HG03045 (cell line): ENCODE data around the gene CDC40.

Source experiments
- ATAC-seq: cut with Tn5 transposase; IDR thresholded peaks from one replicate; pipeline ENCODE4 v1.9.1; 2021; ENCODE audit warnings: mild to moderate bottlenecking, moderate library complexity; ENCODE audit not compliant: unreplicated experiment

Gene CDC40

DNA sequence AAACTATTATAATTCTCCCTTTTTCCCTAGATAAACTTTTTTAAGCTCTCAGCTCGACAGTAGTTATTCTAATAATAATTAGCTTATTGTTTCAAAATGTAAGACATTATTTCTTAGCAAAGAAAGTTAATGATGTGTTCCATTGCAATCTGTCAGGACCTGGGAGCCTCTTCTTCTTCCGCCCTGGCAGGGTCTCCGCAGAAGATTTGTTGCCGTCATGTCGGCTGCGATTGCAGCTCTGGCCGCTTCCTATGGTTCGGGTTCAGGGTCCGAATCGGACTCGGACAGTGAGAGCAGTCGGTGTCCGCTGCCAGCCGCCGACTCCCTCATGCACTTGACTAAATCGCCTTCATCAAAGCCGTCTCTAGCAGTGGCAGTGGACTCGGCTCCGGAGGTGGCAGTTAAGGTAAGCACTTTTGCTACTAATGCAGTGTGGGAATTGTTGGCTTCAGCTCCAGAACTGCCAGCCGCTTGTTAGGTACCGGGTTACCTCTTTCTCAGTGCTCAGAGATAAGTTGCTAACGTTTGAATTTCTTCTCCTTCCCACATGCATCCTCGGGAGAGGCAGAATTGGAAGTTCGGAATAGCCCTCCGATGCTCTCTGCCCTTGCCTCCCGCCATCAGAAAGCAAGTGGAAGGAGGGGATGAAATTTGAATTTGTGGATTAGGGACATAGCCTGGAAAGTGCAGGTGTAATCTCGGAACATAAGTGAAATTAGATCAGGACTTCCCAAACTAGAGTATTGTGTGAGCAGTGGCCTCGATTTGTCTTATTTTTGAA, at the start of gene CDC40:
Gene CDC40, plus strand, starts transcription at position 200 of the 781 bp plus-strand sequence. Its CDS starts 18 bp downstream, at position 218.
- ATAC-seq: peak; percentile 48

DNA sequence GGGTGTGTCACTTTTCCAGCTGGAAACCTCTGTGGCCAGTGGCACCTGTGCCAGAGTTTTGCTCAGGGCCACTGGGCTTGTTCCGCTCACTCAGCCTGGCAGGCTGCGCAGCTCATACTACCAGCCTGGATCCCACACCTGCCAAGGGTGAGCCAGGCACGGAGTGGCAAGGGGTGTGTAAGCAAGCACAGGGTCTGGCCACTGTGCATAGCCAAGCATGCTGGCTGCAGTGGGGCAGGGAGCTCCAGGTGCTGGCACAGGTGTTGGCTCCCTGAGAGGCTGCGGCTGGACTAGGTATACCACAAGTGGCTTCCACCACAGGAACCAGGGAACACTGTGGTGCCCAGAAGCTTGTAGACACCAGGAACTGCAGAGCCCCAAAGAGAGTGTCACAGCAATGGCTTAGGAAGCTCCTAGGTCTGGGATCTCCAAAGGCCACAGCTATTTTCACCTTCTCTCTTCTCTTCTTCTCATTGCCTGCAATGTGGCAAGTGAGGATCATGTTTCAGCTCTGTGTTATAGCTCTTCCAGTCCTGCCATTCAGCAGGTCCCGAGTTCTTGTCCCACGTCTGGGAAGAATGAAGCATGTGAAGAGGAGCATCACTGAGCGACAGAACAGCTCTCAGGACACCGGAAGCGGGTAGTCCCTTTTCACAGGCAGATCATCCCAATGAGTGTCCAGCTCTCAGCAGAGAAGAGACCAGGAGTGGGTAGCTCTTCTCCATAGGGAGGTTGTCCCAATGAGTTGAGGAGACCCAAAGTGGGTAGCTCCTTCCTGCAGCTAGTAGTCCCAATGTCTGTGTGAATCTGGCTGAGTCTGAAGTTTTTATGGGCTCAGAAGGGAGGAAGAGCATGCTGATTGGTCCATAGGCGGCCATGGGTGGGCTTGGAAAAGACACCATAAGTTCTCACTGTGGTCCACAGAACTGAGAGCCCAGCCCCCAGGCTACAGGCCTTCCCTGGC, 42.0 kb upstream of the CDC40 start:
- no peak for ATAC-seq

DNA sequence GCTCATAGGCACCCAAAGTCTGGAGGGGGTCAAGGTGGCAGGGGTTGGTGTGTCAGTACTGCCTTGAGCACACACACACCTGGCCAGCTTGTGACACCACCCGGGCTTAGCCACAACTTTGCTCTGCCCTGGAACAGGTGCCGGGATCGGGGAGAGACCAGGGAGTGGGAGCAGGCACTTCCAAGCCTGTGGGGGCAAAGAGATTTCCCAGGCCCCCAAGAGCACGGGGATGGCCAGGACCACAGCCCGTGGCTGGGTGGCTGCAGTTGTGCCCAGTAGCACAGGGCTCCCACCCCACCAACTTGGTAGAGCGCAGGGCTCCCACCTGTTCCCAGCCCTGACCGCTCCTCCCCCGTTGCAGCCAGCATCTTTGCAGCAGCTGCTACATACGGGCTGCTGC, 41.2 kb upstream of the CDC40 start:
- no peak for ATAC-seq

DNA sequence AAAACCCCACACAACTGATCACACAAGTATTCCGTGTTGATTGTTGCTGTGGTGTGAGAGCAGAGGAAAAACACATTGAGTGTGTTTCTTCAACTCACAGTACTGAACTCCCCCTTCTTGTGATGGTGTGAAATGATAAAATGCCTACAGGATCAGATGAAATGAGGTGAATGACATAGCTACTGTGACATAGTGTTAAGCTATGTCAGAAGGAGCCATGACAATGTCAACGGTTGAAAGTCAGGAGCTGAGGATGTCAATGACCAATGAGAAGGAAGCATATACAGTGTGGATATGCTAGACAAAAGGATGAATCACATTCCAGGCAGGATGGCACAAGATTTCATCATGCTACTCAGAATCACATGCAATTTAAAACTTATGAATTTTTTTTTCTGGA, 39.6 kb upstream of the CDC40 start:
- no peak for ATAC-seq

DNA sequence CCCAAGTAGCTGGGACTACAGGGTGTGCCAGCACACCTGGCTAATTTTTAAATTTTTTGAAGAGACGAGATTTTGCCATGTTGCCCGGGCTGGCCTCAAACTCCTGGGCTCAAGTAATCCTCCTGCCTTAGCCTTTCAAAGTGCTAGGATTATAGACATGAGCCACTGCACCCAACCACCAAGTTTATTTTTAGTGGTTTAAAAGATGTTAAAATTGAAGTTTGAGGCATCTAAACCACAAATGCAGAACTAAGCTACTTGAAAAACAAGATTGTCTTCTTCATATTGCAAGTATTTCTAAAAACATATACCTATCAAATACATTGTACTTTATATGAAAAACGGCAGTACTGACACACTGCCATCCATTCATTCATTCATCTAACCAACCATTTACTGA, 32.4 kb upstream of the CDC40 start:
- ATAC-seq: no peak

DNA sequence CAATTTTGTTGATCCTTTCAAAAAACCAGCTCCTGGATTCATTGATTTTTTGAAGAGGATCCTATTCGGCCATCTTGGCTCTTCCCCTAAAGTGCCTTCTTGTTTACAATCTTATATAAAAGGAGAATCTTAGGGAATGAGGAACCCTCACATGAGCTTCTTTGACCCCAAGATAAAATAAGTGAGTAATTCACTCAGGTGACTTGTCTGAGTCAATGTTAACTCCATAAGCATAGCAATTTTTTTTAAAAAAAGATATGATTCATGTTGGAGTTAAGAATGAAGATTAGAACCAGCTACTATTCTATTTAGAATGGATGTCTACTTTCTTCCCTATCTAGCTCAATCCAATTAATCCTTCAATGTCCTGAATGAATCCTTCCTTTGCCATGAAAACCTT, 21.7 kb upstream of the CDC40 start:
- no peak for ATAC-seq

DNA sequence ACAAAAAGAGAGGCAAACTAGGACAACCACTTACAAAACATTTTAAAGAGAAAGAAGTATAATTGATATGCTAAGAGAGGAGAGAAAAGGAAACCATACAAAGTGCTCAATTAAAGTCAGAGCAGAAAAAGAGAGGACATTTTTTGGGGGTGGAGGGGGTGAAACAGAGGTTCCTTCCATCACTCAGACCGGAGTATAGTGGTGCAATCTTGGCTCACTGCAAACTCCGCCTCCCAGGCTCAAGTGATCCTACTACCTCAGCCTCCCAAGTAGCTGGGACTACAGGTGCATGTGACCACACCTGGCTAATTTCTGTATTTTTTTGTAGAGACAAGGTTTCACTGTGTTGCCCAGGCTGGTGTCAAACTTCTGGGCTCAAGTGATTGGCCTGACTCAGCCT, 10.1 kb upstream of the CDC40 start:
- no peak for ATAC-seq

DNA sequence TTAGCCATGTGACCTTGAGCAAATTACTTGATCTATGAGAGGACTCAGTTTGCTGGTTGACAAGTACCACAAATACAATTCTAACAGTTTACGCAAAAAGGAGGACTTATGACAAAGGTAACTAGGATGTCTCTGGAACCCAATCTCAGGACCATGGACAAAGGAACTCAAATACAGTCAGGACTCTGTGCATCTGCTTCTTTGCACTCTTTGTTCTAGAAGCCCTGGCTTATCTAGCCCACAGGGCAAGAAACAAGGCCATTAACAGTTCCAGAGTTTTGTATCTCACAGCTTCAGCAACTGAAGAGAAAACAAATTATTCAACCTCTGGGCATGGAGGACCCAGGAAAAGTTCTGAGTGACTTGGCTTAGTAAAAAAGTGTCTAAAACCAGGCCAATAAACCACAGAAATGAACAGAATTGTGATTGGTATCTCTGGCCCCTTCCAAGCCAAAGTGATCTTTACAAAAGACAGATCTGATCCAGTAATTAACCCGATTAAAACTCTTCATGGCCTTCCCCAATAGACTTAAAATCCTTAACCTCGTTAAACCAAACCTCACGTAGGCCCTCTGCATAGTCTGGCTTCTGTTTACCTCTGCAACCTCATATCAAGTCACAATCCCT, 6.6 kb upstream of the CDC40 start:
- ATAC-seq: no peak

DNA sequence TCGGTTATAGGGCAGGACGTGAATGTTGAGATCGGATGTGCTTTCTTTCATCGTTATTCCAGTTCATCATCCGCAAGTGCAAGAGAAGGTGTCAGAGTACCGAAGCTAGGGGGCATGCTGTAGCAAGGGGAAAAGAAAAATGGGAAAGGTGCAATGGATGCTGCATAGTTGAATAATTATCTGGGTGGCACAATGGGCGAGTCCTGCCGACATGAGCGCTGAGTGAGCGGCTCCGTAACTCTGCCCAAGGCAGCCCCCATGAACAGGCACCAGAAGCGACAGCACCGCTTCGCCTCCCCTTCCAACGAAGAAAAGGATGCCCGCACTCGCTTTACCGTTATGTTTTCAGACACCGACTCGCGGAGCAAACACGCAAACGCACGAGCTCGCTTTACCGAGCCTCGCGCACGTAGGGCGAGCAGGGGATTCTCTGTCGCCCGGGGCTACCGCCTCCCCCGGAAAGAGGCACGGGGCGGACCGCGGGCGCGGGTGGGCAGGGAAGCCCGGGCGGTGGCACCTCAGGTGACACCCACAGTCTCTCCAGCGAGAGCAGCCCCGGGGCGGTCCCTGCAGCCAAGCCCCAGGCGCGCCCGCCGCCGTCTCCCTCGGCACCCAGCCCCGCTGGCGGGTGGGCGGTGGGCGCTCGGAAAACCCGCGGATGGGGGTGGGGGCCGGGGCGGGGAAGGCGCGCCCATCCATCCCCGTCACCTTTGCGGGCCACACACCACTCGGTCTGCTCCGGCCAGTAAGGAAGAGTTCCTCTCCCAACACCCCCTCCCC, 1.4 kb upstream of the CDC40 start:
- ATAC-seq: peak; percentile 30

DNA sequence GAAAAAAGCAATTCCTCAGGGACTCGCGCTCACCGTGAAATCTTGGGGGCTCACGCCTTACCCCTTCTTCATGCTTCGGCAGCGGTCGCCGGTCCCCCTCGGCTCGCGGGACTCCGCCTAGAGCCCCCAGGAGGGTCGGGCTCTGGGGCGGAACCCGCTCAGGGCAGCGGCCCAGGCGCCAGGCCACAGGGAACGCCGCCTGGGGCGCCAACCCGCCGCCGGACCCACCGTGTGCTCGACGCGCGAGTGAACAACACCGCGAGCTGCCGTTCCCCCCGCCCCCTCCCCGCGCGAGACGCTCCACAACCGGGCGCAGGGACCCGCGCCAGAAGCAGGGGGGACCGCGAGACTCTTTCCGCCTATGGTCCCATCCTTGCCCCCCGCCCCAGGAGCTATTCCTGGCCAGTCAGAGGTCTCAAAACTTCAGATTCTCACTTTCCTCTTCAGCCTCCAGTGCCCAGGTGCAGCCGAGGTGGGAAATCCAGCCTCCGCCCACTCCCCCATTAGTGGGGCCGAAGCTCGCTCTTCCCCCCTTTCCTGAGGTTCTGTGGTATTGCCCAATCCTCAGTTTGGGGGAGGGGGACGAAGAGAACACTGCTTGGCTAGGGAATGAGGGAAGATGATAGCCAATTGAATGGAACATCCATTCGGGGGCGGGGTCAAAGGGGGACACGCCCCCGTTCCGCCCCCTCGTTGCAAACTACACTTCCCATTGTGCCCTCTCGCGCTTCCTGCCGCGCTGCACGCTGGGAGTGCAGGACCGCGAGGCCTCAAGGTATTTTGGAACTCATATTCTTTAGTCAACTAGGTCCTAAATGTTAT, 610 bp upstream of the CDC40 start, which contains the start of gene WASF1:
Gene WASF1, minus strand, starts transcription at position 265 of the 822 bp plus-strand sequence. CDS start 52,069 bp downstream, outside the sequence.
- peak; percentile 92 for ATAC-seq

DNA sequence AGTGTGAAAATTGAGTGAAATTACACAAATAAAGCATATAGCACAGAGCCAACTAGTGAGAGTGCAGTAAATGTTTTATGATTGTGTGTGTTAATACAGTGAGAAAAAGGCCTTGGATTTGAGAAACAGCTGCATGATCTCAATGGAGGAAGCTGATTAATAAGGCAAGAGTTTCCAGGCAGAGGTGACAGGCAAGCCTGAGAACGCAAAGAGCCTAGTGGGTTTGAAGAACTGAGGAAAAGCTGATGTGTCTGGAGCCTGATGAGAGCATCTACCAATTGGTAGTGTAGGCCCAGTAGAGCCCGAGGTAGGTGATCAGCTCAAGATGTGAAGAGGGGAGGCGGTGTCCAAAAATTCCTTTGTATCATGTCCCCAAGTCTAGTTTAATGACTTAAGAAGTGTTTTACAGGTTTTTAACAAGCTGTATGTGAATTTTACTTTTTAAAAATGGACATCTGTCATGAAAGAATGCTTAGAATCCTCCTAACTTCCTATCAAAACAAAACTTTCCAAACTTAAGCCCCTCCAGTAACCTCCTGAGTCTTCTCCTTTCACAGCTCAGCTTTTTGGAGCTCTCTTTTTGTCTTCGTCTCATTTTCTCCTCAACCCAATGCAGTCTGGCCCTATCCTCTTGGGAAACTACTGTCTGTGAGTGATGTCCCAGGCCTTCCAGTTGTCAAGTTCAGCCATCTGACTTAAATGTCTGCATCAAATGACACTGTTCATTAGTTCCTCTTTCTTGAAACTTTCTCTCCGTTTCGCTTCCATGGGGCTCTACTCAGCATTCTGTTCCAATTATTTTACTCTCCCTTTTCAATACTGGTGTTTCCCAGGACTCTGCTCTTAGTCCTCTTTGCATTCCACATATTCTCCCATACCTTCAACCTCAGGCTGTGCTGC, 1.2 kb downstream of the CDC40 start:
- no peak for ATAC-seq

DNA sequence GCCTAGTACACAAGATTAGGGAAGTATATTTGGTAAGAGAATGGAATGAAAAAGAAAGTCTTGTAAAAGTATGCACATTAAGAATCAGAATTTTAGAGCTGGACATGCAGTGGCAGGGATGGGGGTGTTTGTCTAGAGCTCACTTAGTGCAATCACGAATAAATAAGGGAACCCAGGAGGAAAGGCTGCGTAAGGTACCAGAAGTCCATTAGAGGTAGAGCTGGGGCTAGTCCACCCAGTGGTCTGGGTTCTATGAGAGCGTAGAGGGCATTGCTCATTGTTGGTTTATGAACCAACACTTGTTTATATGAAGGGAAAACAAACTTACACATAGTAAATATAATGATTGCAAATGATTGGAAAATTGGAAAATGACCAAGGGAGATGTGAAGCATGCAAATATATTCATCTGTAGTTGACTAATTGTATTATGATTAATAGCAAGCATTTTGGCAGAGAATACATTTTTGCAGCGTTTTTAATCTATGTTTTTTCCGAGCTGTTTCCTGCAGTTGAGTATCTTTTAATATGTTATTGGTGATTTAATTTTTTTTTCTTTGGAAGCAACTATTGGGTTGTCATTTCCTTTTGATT, 3.2 kb downstream of the CDC40 start:
- ATAC-seq: no peak

DNA sequence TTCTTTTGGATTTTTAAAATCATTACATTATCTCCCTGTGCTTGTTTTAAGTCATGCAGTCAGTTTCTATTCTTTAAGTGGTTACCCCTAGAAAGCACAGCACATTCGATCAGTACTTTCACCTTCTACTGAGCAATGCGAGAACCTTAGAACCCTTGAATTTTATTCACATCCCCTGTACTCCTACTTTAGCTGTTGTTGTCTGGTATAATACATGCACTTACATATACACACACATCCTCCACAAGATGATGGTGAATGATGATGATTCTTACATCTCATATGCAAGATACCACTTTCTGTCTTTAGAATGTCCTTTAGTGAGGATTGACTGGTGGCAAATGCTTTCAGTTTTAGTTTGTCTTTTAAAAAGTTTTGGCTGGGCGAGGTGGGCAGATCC, 5.7 kb downstream of the CDC40 start:
- peak; percentile 60 for ATAC-seq

DNA sequence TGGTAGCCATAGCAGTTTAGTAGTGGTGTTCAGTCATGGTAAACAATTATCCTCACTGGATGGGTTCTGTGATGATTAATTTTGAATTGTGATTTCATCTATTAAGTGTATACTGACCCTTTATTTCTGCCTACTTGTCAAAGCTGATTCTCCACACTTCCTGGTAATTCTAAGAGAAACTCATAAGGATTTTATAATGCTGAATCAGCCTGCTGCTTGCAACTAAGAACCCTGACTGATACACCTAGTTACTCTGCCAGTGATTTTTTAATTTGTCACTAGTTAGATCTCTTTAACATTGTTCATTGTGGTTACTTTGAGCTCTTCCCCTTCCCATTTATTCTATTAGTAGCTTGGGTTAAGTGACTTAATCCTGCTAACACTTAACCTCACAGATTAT, 8.6 kb downstream of the CDC40 start:
- ATAC-seq: no peak

DNA sequence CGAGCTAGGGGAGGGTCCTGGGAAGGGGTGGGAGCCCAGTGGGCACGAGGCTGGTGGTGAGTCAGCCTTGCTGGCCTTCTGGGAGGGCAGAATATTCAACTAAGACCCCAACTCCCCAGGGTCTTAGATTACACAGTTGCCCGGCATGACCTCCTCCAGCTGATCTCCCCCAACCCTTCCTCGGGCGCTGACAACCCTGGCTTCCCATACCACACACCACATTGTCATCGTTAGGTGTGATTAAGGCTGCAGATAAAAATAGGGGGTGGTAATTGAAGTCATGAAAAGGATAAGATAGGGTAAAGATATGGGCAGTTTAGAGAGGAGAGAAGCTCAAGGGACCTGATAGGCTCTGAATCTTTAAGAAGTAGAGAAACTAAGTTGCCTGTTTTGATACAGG, 10.5 kb downstream of the CDC40 start:
- ATAC-seq: no peak

DNA sequence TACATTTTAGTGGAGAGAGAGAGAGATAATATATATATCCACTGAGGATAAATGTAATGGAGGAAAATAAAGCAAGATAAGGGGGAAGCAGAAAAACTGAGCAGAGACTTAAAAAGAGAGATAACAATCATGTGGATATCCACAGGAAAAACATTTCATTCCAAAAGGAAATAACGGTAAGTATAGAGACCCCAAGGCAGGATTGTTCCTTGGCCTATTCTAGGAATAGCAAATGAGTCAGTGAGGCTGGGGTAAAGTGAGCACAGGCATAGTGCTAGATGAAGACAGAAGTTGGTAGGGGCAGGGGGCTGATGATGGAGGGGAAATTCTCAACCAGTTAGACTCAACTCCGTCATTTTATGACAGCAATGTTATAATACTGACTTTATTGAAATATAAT, 11.2 kb downstream of the CDC40 start:
- no peak for ATAC-seq

DNA sequence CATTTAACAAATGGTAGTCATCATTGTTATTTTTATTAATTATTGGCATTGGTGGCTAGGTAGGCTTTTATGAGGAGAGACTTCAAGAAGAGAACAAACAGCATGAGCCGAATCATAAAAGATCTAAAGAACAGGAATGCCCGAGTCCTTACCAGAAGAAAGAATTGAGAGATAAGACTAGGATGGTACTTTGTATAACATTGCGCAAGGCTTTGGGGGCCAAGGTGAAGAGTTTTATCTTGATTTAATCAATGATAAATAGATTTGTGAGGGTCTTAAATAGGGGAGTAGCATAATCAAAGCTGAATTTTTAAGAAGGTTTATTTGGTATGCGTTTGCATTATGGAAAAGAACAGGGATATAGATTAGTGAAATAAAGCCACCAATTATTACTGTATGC, 15.4 kb downstream of the CDC40 start:
- no peak for ATAC-seq

DNA sequence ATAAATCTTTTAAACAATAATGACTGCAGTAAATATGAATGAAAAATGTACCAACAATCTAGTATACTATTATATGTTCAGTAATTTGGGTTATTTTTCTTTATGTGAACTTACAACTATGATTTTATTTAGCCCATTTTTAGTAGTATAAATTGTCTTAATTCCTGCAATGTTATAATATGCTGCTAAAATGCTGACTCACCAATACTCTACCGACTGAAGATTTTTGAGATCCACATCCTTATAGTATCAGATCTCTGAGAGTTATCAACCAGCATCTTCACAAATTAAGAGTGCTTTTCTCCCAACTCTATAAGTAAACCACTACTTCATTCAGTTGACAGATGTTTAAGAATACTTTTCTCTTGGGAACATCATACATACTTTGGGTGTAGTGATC, 16.6 kb downstream of the CDC40 start:
- ATAC-seq: no peak
